Spleen (tissue), 11 donors: ENCODE data around the gene TADA2A. TPM values are rescaled to one million over a fixed set of nuclear protein-coding genes. Genes with fewer than 3 reads are reported as not detected.

Experiments used
- DNase-seq: peaks from one replicate; pipeline ENCODE4 v3.0.0-alpha.2; 2020
- H3K27ac ChIP-seq, 8 donors: fragments of 200-600 bp; sonication (generic) in 7 of 8; 1 replicate in 4 of 8; 2 replicates in 4 of 8; pipeline versions ENCODE4 v1.5.0 to v1.8.0; 2016 to 2021; ENCODE audit warnings: inconsistent platforms in 4 of 8, mild to moderate bottlenecking in 4 of 8, moderate library complexity in 1 of 8
- H3K27me3 ChIP-seq, 7 donors: fragments of 200-600 bp; sonication (generic) in 6 of 7; replicated peaks in 1 of 7; 1 replicate in 4 of 7; 2 replicates in 3 of 7; pipeline versions ENCODE4 v1.5.0 to v1.8.0; 2016 to 2021; ENCODE audit warnings: inconsistent platforms in 3 of 7, mild to moderate bottlenecking in 1 of 7
- H3K36me3 ChIP-seq, 6 donors: fragments of 200-600 bp; sonication (generic) in 5 of 6; 1 replicate in 4 of 6; 2 replicates in 2 of 6; pipeline versions ENCODE4 v1.5.0 to v1.8.0; 2016 to 2021; ENCODE audit warnings: inconsistent platforms in 2 of 6
- H3K4me1 ChIP-seq, 6 donors: fragments of 200-600 bp; sonication (generic) in 5 of 6; 1 replicate in 3 of 6; 2 replicates in 3 of 6; pipeline versions ENCODE4 v1.5.0 to v1.8.0; 2016 to 2021; ENCODE audit warnings: inconsistent platforms in 3 of 6
- H3K4me3 ChIP-seq, 8 donors: fragments of 200-600 bp; sonication (generic) in 7 of 8; 1 replicate in 4 of 8; 2 replicates in 4 of 8; pipeline versions ENCODE4 v1.5.0 to v1.8.0; 2016 to 2021; ENCODE audit warnings: inconsistent platforms in 4 of 8, mild to moderate bottlenecking in 4 of 8, moderate library complexity in 2 of 8
- H3K9me3 ChIP-seq, 8 donors: fragments of 200-600 bp; sonication (generic) in 7 of 8; 1 replicate in 4 of 8; 2 replicates in 4 of 8; pipeline versions ENCODE4 v1.5.0 to v1.8.0; 2016 to 2021; ENCODE audit warnings: inconsistent platforms in 4 of 8
- CTCF ChIP-seq, 11 experiments: fragments of 200-600 bp in 7 of 11; fragments of 450-650 bp in 4 of 11; sonication (generic) in 4 of 11; IDR thresholded peaks in 8 of 11; conservative IDR thresholded peaks in 3 of 11; 1 replicate in 7 of 11; 2 replicates in 4 of 11; pipeline versions ENCODE4 v1.4.0 to v1.8.0; 2016 to 2021; ENCODE audit warnings: antibody characterized with exemption in 11 of 11, inconsistent platforms in 4 of 11, mild to moderate bottlenecking in 1 of 11
- POLR2A ChIP-seq, 3 donors: fragments of 450-650 bp; IDR thresholded peaks; one replicate each; pipeline ENCODE4 v1.5.1; 2017; ENCODE audit warnings: antibody characterized with exemption in 3 of 3, mild to moderate bottlenecking in 1 of 3
- POLR2AphosphoS5 ChIP-seq, 3 donors: sonication (generic); formaldehyde crosslinking; IDR thresholded peaks; one replicate each; pipeline ENCODE4 v1.5.1; 2017; ENCODE audit warnings: antibody characterized with exemption in 3 of 3
- WGBS, 5 donors: extraction: QIAGEN DNeasy Blood & Tissue Kit in 3 of 5; methylation state at CpG; one replicate each; pipeline versions ENCODE4 v1.1.5 to v1.1.7; 2013 to 2018; 5-methylcytosine and 5-hydroxymethylcytosine counted together
- intact Hi-C: fragments of 100-400 bp; cut with DNase I; formaldehyde crosslinking; loops from one replicate; pipeline ENCODE4 v1.15.0; 2023; ENCODE audit warnings: low total_unique reads
- polyA plus RNA-seq, 3 donors: library from polyadenylated mRNA; stranded (reverse); fragments of 200-250 nt; gene quantifications; one replicate each; pipeline ENCODE4 v1.2.1, GENCODE V29; 2013
- total RNA-seq, 7 donors: library from RNA; depleted of rRNA in 3 of 7; stranded (reverse); fragments of >200 nt in 3 of 7; fragmentation: NEBNext Ultra II Directional in 4 of 7; extraction: Animal tissue kit (Norgen Biotek cat#: 25700) in 4 of 7; gene quantifications; one replicate each; pipeline versions ENCODE4 v1.1.0 to v1.2.1, GENCODE V29; 2016 to 2021
- donor health status: healthy with polysubstance abuse.
- donor health status: DM: no; HTN: no; CAD: no; lungs with moderate emphysema.
- donor health status: DM: no; HTN: no; CAD: no.
- donor health status: Bipolar disorder and iron deficiency.
- donor health status: healthy.
- donor health status: DM: no; HTN: no; CAD: no.
- donor health status: DM: yes; HTN: yes; CAD: no.

The TADA2A gene
- total and polyA plus RNA-seq, 10 donors, result 7.8 to 31.8 (median 20.6) TPM

GRCh38 chr17:37483311-37484039 lies 76.8 kb downstream of the TADA2A start:
- 55 to 78% (median 60%) methylated on average over 5 of the region's 5 CpGs for WGBS, 5 donors
- H3K36me3 ChIP-seq, result peaks cover 0 to 23% (median 12%) of the 10 kb centered on the region in 6 donors
- H3K4me1 ChIP-seq, result peaks cover 0 to 9% (median 5%) of the 10 kb centered on the region in 6 donors
- H3K27me3 ChIP-seq, result no peaks in the 10 kb centered on the region
- no peak for DNase-seq
- H3K27ac ChIP-seq, result no peak overlapping the region
- no peak overlapping the region for H3K4me3 ChIP-seq
- no peaks in the 10 kb centered on the region for H3K9me3 ChIP-seq
- intact Hi-C loops, result no loop called here
- TF ChIP-seq POLR2A (IDR thresholded peaks at IDR 0.05), result no peak
- TF ChIP-seq POLR2AphosphoS5 (IDR thresholded peaks at IDR 0.05), result no peak
- TF ChIP-seq CTCF (IDR thresholded peaks at IDR 0.05 in 8 of 11, conservative IDR thresholded peaks at IDR 0.05 in 3 of 11), result no peak

GRCh38 chr17:37485938-37486570 lies 79.4 kb downstream of the TADA2A start:
- Histone ChIP-seq H3K27me3 (peaks cover 0 to 14% (median 0%) of the 10 kb centered on the region in 7 donors), H3K27ac (no peak overlapping the region), H3K4me1 (peaks cover 7 to 30% (median 24%) of the 10 kb centered on the region in 6 donors), H3K4me3 (no peak overlapping the region), H3K9me3 (no peaks in the 10 kb centered on the region), H3K36me3 (no peaks in the 10 kb centered on the region)
- 88 to 96% (median 93%) methylated on average over 1 of the region's 1 CpG for WGBS, 5 donors
- intact Hi-C loops, result no loop called here
- DNase-seq, result no peak
- TF ChIP-seq POLR2A (IDR thresholded peaks at IDR 0.05) (no peak), CTCF (IDR thresholded peaks at IDR 0.05 in 8 of 11, conservative IDR thresholded peaks at IDR 0.05 in 3 of 11) (no peak), POLR2AphosphoS5 (IDR thresholded peaks at IDR 0.05) (no peak)

- intact Hi-C loops, result no loop called here
- H3K9me3 ChIP-seq, result no peaks in the 10 kb centered on the region
- peak overlapping the region in 4 of 8 donors; percentile 89 to 94 (median 90) for H3K4me3 ChIP-seq
- no peak for DNase-seq
- no peaks in the 10 kb centered on the region for H3K36me3 ChIP-seq
- H3K4me1 ChIP-seq, result peaks cover 12 to 39% (median 31%) of the 10 kb centered on the region in 6 donors
- H3K27me3 ChIP-seq, result peaks cover 0 to 14% (median 0%) of the 10 kb centered on the region in 7 donors
- TF ChIP-seq POLR2AphosphoS5 (IDR thresholded peaks at IDR 0.05) (no peak), POLR2A (IDR thresholded peaks at IDR 0.05) (no peak), CTCF (IDR thresholded peaks at IDR 0.05 in 8 of 11, conservative IDR thresholded peaks at IDR 0.05 in 3 of 11) (no peak)
- 27 to 44% (median 32%) methylated on average over 7 of the region's 7 CpGs for WGBS, 5 donors
- H3K27ac ChIP-seq, result peak overlapping the region in 2 of 8 donors; percentile 82
Measured at GRCh38 chr17:37488009-37488604, 81.4 kb downstream of the TADA2A start.
